ENCODE results near the gene PCGF5.
"Not testable (repeated sequence)": the region's sequence is repeated elsewhere in the genome, so short reads cannot be mapped to it uniquely, and the experiment has no call there.

Gene PCGF5

DNA sequence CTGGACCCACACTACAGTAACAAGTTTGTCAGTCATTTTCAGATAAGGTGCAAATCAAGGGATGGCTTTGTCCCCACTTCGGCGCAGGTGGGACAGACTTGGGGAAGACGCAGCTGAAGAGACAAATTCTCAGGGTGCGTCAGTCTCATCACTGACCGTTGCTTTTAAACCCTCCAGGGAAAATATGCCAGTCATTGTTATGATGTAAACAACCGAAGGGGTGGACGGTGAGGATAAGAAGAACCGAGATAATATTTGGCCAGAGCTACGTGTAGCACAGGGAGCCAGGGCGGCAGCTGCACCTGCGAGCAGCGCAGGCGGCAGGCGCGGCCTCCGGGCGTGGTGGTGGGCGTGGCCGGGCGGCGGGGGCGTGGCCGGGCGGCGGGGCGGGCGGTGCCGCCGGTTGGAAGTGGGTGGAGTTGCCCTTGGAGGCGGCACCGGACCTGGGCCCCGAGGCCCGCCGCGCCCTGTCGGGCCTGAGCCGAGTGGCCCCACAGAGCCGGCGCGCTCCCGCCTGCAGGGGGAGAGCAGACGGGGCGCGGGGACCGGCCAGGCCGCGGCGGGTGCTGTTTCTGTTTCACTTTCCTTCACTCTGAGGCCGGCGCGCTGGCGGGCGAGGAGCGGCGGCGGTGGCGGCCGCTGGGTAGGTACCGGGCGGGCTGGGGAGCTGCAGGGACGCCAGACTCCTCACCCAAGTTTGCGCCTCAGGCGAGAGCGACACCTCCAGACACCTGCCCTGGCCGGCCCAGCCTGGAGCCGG lies at the start of gene PCGF5:
PCGF5 (plus strand) TSS at position 470 of the 760 bp plus-strand sequence. CDS start 2,209 bp downstream, outside the sequence.
- DNase-seq (ENCODE audit: low read depth): peak; percentile 92

DNA sequence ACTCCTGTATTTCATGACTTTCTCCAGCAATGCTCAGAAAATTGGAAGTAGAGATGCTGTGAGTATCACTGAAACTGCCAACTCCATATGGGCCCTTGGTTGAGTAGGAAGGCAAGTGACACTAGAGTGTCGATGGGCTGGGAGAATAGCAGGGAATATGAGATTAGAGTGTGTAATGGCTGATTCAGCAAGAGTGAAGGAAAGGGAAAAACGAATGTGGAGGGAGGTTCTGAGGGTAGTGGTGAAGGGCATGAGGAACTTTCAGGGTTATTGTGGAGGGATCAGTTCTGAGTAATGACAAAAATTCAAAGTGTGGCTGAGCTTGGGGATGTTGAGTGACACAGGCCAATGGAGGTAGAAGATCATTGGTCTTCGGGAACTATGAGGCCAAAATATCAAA lies 49.0 kb upstream of the PCGF5 start:
- DNase-seq (ENCODE audit: low read depth): no peak

DNA sequence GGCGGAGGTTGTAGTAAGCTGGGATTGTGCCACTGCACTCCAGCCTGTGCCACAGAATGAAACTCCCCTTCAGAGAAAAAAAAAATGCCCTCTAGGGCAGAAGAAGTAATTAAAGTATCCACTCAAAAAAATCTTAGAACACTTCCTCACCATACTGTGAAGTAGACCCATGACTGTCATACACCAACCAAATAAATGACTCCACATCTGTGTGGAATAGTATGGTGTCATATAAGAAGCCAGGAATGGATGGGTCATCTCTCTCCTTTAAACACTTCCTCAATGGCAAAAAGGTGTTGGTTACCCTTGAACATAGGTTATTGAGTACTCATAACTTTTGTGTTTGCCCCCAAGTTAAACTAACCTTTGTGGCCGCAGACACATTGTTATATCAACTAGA lies 48.1 kb upstream of the PCGF5 start:
- DNase-seq (ENCODE audit: low read depth): no peak

DNA sequence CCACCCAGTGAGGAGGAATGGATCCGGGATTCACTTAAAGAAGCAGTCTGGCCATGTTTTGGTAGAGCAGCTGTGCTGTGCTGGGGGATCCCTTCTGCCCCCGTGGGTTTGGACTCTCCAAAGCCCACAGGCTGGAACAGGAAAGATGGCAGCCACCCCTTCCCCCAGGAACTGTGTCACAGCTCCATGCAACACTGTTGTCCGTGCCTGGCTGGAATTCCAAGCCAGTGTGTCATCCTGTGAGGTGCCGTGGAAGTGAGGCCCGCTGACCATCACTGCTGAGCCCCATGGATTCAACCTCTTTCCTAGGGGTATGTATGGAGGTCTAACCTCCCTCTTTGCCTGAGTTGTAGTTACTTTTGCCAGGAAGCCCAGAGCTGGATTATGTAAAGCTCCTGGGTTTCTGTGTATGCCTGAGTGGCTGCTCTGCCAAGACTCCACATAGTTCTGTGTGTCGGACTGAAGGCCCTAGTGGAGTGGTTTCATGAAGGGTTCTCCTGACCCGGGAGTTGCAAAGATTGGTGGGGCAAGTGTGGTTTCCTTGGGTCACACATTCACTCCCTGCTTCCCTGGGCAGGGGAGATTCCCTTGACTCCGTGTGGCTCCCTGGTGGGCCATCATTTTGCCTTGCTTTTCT lies 35.1 kb upstream of the PCGF5 start:
- DNase-seq (ENCODE audit: low read depth): peak; percentile 88

DNA sequence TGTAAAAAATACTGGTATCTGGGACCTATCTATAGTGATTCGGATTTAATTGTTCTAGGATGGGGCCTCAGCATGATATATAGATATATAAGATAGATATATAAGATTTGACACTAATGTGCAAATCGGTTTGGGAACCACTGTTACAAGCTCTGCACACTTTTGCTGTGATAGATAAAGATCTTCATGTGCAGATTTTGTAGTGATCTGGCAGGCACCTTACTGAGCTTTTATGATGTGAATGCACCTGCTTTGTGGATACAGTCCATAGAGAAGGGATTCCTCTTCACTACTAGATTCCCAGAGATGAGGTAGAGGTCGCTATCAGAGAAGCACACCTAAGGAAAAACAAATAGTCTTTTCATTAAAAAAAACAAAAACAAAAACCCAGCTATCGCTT lies 33.3 kb upstream of the PCGF5 start:
- DNase-seq (ENCODE audit: low read depth): no peak

DNA sequence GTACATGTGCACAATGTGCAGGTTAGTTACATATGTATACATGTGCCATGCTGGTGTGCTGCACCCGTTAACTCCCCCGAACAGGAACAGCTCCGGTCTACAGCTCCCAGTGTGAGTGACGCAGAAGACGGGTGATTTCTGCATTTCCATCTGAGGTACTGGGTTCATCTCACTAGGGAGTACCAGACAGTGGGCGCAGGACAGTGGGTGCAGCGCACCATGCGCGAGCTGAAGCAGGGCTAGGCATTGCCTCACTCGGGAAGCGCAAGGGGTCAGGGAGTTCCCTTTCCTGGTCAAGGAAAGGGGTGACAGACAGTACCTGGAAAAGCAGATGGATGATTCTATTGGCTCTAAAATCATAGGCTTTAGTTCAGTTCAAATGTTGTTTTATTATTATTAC lies 32.5 kb upstream of the PCGF5 start:
- not testable (repeated sequence) for DNase-seq (ENCODE audit: low read depth)

DNA sequence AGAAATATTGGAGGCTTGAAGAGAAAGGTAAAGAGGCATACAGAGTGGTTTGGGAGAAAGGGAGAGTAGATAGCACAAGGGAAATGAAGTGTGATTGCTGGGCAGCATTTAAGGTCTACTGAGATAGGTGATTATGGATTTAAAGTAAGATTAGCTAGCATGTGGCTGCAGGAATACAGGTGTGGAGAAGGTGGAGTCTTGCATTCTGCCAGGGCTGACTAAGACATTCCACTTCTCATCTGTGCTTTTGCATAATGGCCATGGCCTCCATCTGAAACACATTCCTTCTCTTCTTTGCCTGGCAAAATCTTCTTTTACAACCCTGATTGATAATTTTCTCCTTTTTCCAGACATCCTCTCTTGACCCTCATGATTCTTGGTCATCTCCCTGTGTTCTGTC lies 31.6 kb upstream of the PCGF5 start:
- no peak for DNase-seq (ENCODE audit: low read depth)

DNA sequence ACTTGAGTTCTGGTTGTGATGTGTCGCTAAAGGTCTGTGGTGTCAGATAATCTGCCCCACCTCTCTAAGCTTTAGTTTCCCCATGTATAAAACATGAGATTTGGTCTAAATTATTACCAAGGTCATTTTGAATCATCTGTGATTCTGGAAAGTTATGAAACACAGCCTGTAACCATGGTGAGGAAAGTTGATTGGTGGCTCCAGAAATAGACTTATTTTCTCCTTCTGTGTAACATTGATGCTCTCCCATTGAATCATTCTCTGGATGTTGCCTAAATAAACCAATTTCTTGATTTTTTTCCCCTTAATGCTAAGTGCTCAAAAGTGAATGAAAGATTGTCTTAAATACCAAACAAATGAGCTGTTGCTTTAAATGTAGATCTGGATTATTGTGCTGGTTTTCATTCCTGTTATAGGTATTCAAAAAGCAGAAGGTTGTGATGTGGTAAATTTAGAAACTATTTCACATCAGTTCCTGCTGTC lies 30.0 kb upstream of the PCGF5 start:
- peak; percentile 83 for DNase-seq (ENCODE audit: low read depth)

DNA sequence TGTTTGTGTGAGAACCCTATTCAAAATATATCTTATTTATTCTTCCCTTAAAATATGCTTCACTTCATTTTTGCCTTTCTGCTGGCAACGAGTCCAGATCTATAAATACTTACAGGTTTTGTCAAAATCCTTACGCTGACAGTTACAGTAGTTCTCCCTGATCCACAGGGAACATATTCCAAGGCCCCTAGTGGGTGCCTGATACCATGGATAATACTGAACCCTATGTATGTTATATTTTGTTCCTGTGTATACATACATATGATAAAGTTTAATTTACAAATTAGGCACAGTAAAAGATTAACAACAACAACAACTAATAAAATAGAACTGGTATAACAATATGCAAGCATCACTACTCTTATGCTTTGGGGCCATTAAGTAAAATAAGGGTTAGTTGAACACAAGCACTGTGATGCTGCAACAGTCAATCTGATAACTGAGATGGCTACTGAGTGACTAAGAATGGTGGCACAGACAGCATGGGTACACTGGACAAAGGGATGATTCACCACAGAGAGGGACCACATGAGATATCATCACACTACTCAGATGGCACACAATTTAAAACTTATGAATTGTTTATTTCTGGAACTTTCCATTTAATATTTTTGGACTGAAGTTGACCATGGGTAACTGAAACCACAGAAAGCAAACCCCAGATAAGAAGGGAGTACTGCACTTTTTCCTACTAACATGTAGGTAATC lies 29.4 kb upstream of the PCGF5 start:
- DNase-seq (ENCODE audit: low read depth): peak; percentile 70

DNA sequence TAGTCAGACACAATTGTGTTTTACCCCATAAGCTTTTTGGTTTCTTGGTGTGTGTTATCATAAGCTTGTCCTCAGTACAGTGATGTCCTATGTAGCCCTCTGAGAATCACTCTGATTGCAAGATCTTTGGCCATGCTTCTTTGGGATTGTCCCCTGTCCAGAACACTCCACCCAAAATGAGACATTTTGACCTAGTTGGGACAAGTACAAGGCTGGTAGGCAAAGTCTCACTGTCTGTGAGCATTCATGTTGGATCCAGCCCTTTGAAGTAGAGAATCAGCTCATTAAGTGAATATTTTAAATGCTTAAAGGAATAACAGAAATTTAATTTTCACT lies 28.9 kb upstream of the PCGF5 start:
- DNase-seq (ENCODE audit: low read depth): no peak

DNA sequence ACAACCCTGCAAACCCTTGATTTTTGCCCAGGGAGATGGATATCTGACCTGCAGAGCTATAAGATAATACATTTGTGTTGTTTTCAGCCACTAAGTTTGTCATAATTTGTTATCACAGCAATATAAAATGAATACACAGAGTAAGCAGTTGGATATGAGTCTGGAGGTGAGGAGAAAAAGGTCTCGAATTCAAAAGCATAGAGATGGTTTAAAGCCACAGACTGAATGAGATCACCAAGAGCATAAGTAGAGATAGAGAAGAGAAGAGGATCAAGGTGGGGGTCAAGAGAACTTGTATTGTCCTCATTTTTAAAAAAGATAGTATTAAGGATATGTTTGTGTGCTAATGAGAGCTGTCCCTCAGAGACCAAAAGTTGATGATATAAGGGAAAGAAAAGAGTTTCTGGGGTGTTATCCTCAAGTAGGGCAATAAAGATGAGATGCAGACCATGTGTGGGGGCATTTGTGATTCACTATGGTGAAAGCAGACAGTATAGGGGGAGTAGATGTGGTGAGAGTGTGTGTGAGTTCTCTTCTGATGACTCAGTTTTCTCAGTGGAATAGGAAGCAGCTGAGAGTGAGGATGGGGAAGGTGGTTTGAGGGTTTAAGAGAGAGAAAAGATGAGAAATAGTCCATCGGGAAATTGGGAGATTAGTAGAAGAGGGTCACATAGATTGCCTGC lies 25.8 kb upstream of the PCGF5 start:
- DNase-seq (ENCODE audit: low read depth): peak; percentile 74

DNA sequence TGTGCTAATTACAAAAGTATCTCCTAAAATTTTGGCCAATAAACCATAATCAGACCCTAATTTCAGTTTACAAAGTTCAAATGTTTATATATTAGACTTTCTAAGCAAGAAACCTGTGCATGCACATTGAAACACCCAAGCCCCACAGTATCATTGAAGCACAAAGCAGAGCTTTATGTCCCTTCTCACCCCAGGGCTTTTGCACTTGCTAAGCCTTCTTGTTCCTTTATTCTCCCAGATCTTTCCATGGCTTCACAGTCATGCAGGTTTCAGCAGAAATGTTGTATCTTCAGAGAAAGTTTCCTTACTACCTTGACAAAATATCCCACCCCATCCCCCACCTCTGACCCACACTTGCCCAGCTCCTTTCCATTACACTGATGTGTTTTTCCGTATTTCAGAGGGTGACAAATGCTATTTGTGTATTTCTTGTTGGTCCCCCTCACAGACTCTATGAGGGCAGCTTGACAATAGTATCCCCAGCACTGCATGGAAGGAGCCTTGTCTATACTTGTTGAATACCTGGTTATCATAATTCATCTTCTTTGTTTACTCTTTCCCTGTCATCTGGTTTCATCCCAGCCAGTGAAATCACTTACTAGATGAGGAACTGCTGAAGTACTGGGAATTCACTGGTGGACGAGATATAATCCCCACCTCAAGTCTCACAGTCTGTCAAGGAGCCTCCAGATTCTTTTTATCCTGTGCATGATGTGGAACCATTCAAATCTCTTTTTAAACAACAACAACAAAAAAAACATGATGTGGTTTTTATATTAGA lies 24.0 kb upstream of the PCGF5 start:
- no peak for DNase-seq (ENCODE audit: low read depth)

DNA sequence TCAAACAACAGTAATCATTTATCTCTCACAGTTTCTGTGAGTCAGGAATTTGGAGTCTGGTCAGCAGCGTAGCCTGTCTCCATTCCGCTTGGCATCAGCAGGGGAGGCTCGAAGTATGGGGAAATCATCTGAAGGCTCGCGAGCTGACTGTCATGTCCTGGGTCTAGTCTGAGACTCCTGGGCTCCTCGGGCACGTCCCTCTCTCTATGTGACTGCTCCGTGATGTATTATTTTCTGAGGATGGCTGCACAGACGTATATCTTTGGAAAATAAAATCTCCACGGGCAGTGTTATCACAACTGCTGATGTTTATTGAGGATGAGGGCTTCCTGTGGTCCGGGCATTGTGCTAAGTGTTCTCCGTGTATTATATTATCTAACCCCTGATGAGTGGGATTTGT lies 23.3 kb upstream of the PCGF5 start:
- DNase-seq (ENCODE audit: low read depth): no peak

DNA sequence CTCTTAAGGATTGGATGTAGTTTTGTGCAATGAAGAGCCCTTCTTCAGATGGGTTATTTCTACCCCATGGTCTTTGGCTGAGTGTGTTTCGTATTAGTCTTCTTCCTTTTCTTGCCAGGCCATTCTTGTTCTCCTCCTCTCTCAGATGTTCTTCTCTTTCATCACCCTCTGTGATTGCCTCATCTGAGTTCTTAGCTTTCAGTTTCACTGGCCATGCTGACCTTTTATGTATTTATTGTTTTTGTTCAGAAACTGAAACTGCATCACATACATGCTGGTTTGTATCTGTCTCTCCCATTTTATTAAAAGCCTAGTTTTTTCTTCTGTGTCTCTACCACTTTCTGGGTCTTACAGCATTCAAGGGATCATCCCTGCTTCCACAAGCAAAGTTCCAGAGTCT lies 21.7 kb upstream of the PCGF5 start:
- peak; percentile 77 for DNase-seq (ENCODE audit: low read depth)

DNA sequence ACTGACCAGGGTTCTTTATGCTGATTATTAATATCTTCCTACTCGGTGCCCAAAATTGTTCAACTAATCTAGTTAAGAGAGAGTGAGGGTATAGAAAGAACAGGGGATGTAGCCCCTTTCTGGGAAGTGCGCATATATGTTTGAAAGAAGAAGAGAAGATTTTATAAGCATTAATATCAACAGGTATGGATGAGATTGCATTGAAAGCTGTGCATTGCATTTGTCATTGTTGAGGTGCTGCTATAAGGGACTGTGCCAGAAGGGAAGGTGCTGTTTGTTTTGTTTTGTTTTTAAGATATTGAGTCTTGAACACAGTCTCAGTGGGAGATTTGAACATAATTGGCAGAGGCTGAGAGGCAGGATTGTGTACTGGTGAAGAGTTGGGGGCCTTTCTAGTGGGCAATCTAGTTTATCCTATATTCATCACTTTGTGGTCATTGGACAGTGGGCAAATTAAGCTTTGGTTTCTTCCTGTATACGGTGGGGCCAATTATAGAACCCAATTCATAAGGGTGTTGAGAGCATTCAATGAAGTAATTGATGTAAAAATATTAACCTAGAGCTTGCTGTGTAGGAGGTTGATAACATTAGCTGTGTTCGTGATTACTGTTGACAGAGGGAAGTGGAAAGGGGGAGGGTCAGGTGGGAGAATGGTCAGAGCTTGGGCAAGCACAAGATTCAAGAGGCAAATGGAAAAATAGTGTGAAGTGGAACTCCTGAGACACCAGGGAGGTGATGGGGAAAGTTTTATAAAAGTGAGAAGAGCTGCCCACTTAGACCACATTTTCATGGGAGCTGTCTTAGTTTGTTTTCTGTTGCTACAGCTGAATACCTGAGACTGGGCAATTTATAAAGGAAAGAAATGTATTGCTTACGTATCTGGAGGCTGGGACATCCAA lies 19.9 kb upstream of the PCGF5 start:
- DNase-seq (ENCODE audit: low read depth): no peak

DNA sequence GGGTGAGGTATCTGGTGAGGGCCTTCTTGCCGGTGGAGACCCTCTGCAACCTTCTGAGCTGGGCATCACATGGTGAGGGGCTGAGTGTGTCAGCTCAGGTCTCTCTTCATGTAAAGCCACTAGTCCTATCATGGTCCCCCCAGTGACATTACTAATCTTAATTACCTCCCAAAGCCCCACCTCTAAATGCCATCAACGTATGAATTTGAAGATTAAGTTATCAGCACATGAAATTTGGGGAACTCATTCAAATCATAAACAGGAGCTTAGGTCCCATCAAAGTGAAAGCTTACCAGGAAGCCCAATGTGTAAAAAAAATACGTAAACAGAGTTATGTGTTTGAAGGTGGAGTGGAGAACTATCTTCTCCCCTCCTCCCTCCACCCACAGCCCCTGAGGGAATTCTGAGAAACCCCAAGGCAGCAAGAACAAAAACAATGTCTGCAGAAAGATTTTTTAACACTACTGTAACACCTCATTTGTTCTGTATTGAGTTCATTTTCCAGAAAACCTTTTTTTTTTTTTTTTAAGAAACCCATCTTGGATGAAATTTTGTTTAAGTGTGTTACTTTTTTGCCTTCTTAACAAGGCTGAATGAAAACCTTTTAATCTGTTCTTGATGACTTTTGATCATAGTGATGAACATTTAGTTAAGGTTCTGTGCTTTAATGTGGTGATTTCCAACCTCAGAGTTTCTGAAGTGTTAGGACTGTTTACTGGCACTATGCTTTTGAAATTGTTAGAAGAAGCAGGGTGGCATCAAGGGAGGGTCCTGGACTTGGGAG lies 19.1 kb upstream of the PCGF5 start:
- no peak for DNase-seq (ENCODE audit: low read depth)

DNA sequence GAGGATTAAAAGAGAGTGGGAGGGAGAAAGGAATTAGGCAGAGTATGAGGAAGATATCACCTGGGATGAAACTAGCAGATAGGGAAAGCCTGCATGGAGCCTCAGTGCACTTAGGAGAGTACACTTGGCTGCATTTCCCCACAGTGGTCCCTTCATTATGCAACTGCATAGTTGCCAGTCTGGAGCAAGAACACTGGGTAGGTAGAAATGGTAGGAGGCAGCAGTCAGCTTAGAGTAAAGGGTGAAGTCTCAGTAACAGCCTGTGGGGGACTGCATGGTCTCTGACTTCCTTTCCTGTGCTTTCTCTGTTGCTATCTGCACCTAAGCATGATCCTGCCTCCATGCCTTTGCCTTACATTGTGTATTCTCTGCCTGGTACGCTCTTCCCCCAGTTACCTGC lies 14.0 kb upstream of the PCGF5 start:
- DNase-seq (ENCODE audit: low read depth): no peak

DNA sequence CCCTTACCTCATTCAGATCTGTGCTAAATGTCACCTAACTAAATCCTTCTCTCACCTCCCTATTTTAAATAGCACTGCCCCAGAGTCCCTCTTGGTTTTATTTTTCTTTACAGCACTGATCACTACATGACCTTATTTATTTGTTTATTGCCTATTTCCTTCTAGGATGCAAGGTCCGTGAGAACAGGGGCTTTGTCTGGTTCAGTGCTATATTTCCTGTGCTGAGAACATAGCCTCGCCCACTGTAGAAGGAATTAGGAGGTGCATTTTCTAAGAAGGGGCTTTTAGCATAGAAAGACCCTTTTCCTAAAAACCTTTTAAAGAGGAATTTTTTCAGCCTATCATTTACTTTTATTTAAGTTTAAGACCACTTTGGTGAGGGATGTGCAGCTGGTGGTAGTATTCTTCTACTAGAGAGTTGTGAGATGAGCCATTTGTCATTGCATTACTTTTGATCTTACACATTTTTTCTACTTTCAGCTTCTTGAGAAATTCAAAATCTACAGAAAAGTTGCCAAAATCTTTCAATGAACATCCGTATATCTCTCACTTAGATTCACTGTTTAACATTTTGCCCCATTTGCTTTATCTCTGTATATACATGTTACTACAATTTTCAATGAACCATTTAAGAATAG lies 13.5 kb upstream of the PCGF5 start:
- DNase-seq (ENCODE audit: low read depth): no peak

DNA sequence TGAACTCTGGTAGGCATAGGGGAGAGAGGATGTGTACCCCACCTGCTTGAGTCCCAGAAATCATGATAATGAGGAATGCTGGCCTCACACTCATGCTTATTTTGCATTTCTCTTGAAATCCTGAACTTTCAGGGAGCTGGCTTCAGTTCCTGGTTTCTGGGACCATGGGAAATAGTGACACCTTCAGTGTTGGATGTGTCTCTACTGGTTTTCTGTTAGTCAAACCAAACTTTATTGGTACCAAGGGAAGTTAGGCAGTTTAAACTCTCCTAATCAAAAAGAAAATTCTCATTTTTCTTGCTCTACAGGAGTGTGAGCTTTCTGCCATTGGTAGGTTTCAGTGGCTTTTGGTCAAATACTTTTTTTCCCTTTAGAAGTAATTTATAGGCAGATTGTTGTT lies 11.8 kb upstream of the PCGF5 start:
- no peak for DNase-seq (ENCODE audit: low read depth)
